Glutamatergic neuron (in vitro differentiated cells): ENCODE data around the gene CCL23. TPM values are rescaled to one million over a fixed set of nuclear protein-coding genes. Genes with fewer than 3 reads are reported as not detected.

Source experiments
- DNase-seq: peaks from one replicate; pipeline ENCODE4 v3.0.0; 2022
- H3K27ac Mint-ChIP-seq: one replicate; pipeline ENCODE4 v1.8.0; 2020; ENCODE audit warnings: mild to moderate bottlenecking, mixed read lengths, inconsistent platforms; ENCODE audit not compliant: unreplicated experiment
- H3K27me3 Mint-ChIP-seq: one replicate; pipeline ENCODE4 v1.8.0; 2020; ENCODE audit warnings: mild to moderate bottlenecking, moderate library complexity, mixed read lengths, inconsistent platforms; ENCODE audit not compliant: unreplicated experiment
- H3K36me3 Mint-ChIP-seq: one replicate; pipeline ENCODE4 v1.8.0; 2020; ENCODE audit warnings: mild to moderate bottlenecking, mixed read lengths, inconsistent platforms; ENCODE audit not compliant: unreplicated experiment
- H3K4me1 Mint-ChIP-seq: one replicate; pipeline ENCODE4 v1.8.0; 2020; ENCODE audit warnings: mild to moderate bottlenecking, low read depth, mixed read lengths, inconsistent platforms; ENCODE audit not compliant: unreplicated experiment
- H3K4me3 Mint-ChIP-seq: one replicate; pipeline ENCODE4 v1.8.0; 2020; ENCODE audit warnings: mild to moderate bottlenecking, mixed read lengths, inconsistent platforms; ENCODE audit not compliant: unreplicated experiment
- H3K9me3 Mint-ChIP-seq: one replicate; pipeline ENCODE4 v1.8.0; 2020; ENCODE audit warnings: mild to moderate bottlenecking, moderate library complexity, mixed read lengths, inconsistent platforms; ENCODE audit not compliant: unreplicated experiment
- total RNA-seq: library from RNA; stranded (reverse); fragmentation: NEBNext Ultra II Directional; extraction: Animal tissue kit (Norgen Biotek cat#: 25700); gene quantifications from one replicate; pipeline ENCODE4 v1.2.1, GENCODE V29; 2021; ENCODE audit not compliant: unreplicated experiment
- TF ChIP-seq, protein P1 (sequence below): fragments of 200-600 bp; sonication (generic); IDR thresholded peaks from one replicate; pipeline ENCODE4 v1.5.0; 2021; ENCODE audit not compliant: partially characterized antibody, unreplicated experiment

Gene CCL23
- total RNA-seq, 1 donor from 2014 or later: not detected

DNA sequence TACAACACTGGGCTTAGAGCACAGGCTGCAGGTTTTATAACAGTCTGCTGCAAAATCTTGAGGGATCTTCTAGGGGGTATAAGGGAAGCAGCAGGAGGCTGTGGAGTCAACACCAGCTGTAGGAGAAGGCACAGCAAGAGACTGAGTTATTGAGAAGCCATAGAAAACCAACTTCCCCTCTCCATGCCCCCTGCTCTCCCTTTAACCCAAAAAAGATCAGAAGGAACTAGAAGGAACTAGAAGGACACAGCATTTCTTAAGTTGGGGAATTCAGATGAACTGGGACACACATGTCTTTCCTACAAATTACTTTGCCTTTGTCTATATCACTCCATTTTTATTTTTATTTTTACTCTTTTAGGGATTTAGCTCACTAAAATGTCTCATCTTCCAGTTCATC is 40.1 kb upstream of the CCL23 start:
- Mint-ChIP-seq H3K36me3 (no peaks in the 10 kb centered on the region), H3K4me1 (no peaks in the 10 kb centered on the region), H3K9me3 (no peaks in the 10 kb centered on the region), H3K27me3 (peaks cover 3% of the 10 kb centered on the region), H3K27ac (no peak overlapping the region), H3K4me3 (no peak overlapping the region)
- TF ChIP-seq, protein P1, sequence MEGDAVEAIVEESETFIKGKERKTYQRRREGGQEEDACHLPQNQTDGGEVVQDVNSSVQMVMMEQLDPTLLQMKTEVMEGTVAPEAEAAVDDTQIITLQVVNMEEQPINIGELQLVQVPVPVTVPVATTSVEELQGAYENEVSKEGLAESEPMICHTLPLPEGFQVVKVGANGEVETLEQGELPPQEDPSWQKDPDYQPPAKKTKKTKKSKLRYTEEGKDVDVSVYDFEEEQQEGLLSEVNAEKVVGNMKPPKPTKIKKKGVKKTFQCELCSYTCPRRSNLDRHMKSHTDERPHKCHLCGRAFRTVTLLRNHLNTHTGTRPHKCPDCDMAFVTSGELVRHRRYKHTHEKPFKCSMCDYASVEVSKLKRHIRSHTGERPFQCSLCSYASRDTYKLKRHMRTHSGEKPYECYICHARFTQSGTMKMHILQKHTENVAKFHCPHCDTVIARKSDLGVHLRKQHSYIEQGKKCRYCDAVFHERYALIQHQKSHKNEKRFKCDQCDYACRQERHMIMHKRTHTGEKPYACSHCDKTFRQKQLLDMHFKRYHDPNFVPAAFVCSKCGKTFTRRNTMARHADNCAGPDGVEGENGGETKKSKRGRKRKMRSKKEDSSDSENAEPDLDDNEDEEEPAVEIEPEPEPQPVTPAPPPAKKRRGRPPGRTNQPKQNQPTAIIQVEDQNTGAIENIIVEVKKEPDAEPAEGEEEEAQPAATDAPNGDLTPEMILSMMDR: no peak
- DNase-seq: no peak

DNA sequence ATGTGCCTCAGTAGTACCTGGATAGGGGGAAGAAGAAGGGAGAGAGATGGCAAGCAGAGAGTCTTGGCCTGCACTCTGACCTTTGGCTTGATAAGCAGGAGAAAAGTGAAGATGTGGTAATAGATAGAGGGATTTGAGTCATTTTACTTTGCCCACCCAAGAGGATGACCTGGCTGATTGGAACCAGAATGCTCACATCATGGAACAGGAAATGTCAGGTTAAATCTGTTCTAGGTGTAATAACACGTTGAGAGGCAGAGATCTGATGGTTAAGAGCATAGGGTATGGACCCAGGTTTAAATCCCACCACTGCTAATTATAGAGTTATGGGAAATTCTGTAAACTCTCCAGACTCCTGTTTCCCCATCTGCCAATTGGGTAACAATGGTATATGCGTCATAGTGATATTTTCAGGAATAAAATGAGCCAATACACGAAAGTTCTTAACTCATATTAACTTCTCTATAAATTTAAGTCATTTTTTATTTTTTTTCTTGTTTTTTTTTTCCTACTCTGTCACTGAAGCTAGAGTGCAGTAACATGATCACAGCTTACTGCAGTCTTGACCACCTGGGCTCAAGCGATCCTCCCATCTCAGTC is 38.2 kb upstream of the CCL23 start:
- H3K27ac Mint-ChIP-seq: no peak overlapping the region
- H3K36me3 Mint-ChIP-seq: peaks cover 8% of the 10 kb centered on the region
- peaks cover 3% of the 10 kb centered on the region for H3K27me3 Mint-ChIP-seq
- H3K4me1 Mint-ChIP-seq: no peaks in the 10 kb centered on the region
- H3K4me3 Mint-ChIP-seq: no peak overlapping the region
- no peak for DNase-seq
- peaks cover 3% of the 10 kb centered on the region for H3K9me3 Mint-ChIP-seq
- TF ChIP-seq, protein P1: no peak

DNA sequence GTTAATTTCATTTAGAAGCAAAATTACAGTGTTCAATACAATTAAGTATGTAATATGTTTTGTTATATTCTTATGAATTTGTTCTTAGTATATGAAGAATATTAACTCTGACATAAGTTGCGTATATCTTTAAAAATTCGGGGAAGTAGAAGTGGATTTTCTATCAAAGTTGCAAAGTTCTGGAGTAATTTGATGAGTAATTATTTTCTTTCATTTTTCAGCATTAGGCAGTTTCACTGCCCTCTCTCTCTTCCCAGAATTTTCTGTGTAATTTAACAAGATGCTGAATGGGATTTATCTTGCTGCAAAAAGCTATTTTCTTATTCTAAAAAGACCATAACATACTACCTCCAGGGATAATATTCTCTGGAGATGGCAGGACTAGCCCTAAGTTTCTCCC is 37.4 kb upstream of the CCL23 start:
- Mint-ChIP-seq H3K27ac (no peak overlapping the region), H3K27me3 (peaks cover 3% of the 10 kb centered on the region), H3K4me1 (no peaks in the 10 kb centered on the region), H3K36me3 (peaks cover 10% of the 10 kb centered on the region), H3K9me3 (peaks cover 6% of the 10 kb centered on the region), H3K4me3 (no peak overlapping the region)
- DNase-seq: no peak
- TF ChIP-seq, protein P1: no peak

DNA sequence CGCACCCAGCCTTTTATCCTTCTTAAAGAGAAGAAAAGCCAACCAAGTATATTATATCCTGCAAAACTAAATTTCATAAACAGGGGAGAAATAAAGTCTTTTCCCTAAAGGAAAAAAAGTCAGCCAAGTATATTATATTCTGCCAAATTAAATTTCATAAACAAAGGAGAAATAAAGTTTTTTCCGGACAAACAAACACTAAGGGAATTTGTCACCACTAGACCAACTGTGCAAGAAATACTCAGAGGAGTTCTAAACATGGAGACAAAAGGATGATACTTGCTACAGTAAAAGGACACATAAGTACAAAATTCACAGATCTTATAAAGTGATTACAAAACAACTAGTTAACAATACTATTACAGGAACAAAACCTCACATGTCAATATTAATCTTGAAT is 31.9 kb upstream of the CCL23 start:
- Mint-ChIP-seq H3K27me3 (no peaks in the 10 kb centered on the region), H3K27ac (no peak overlapping the region), H3K36me3 (peaks cover 10% of the 10 kb centered on the region), H3K9me3 (peaks cover 8% of the 10 kb centered on the region), H3K4me1 (no peaks in the 10 kb centered on the region), H3K4me3 (no peak overlapping the region)
- TF ChIP-seq, protein P1: no peak
- no peak for DNase-seq

DNA sequence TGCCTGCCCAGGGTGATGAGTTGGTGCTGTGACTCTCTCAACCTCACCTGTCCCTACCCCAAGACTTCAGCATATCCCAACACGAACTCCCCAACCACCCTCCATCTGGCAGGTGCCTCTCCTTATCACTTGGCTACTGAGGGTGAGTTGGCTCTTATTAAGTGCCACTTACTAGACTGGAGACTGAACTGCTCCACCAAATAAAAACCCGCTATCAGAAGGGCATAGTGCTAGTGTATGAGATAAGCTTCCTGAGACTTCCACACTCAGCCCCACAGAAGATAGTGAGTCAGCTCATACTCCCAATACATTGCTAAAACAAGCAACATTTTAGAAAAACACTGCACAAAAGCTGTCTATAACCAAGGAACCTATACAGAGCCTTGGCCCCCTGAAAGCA is 30.3 kb upstream of the CCL23 start:
- no peaks in the 10 kb centered on the region for H3K4me1 Mint-ChIP-seq
- no peak for DNase-seq
- H3K4me3 Mint-ChIP-seq: no peak overlapping the region
- peaks cover 8% of the 10 kb centered on the region for H3K9me3 Mint-ChIP-seq
- no peak overlapping the region for H3K27ac Mint-ChIP-seq
- no peaks in the 10 kb centered on the region for H3K27me3 Mint-ChIP-seq
- peaks cover 10% of the 10 kb centered on the region for H3K36me3 Mint-ChIP-seq
- TF ChIP-seq, protein P1: no peak
